Fibroblast of lung (primary cell): ENCODE measurements around the gene MEI4. TPM values are rescaled to one million over a fixed set of nuclear protein-coding genes. Genes with fewer than 3 reads are reported as not detected.

Experiments
- DNase-seq, 2 donors: peaks; one replicate each; pipeline versions ENCODE4 v3.0.0 to v3.0.0-alpha.2; 2010; ENCODE audit warnings: low read depth in 2 of 2
- H2AFZ ChIP-seq: 2 replicates; pipeline ENCODE4 v1.5.1; 2012; ENCODE audit warnings: low read length, control low read depth, inconsistent platforms
- H3K27ac ChIP-seq: 2 replicates; pipeline ENCODE4 v1.5.1; 2011; ENCODE audit warnings: low read length, control low read depth; ENCODE audit not compliant: insufficient read depth
- H3K27me3 ChIP-seq: 2 replicates; pipeline ENCODE4 v1.5.1; 2011; ENCODE audit warnings: mild to moderate bottlenecking, low read length; ENCODE audit not compliant: control insufficient read depth, insufficient read depth
- H3K36me3 ChIP-seq: 2 replicates; pipeline ENCODE4 v1.5.1; 2011; ENCODE audit warnings: low read length; ENCODE audit not compliant: control insufficient read depth, insufficient read depth
- H3K4me1 ChIP-seq: 2 replicates; pipeline ENCODE4 v1.5.1; 2011; ENCODE audit warnings: low read length; ENCODE audit not compliant: control insufficient read depth, insufficient read depth; ENCODE audit errors: extremely low read depth
- H3K4me2 ChIP-seq: 2 replicates; pipeline ENCODE4 v1.5.1; 2011; ENCODE audit warnings: low read length, control low read depth; ENCODE audit not compliant: insufficient read depth; ENCODE audit errors: extremely low read depth
- H3K4me3 ChIP-seq, 4 experiments: fragments of 200-600 bp in 1 of 4; sonication (generic) in 1 of 4; replicated peaks in 1 of 4; 2 replicates each; pipeline ENCODE4 v1.5.1; 2011 to 2016; ENCODE audit warnings: low read length in 4 of 4, low read depth in 3 of 4, mild to moderate bottlenecking in 3 of 4, control low read depth in 2 of 4, inconsistent platforms in 1 of 4, mixed read lengths in 1 of 4; ENCODE audit not compliant: insufficient read depth in 1 of 4; ENCODE audit errors: control extremely low read depth in 1 of 4
- H3K79me2 ChIP-seq: 2 replicates; pipeline ENCODE4 v1.5.1; 2012; ENCODE audit warnings: mild to moderate bottlenecking, low read length, inconsistent platforms; ENCODE audit not compliant: control insufficient read depth, insufficient read depth
- H3K9ac ChIP-seq: 2 replicates; pipeline ENCODE4 v1.5.1; 2011; ENCODE audit warnings: mild to moderate bottlenecking, low read length, control low read depth; ENCODE audit not compliant: insufficient read depth
- H3K9me3 ChIP-seq: 2 replicates; pipeline ENCODE4 v1.5.1; 2012; ENCODE audit warnings: low read depth, low read length; ENCODE audit not compliant: control insufficient read depth, insufficient read depth
- H4K20me1 ChIP-seq: 2 replicates; pipeline ENCODE4 v1.5.1; 2011; ENCODE audit warnings: low read length; ENCODE audit not compliant: control insufficient read depth, insufficient read depth; ENCODE audit errors: extremely low read depth
- EZH2 ChIP-seq: IDR thresholded peaks from 2 replicates; pipeline ENCODE4 v1.5.1; 2012; ENCODE audit warnings: low read length, control low read depth, mild to moderate bottlenecking; ENCODE audit errors: missing control alignments
- polyA plus RNA-seq, 2 donors: library from polyadenylated mRNA; depleted of rRNA in 1 of 2; stranded (reverse) in 1 of 2; unstranded in 1 of 2; fragments of >200 nt; gene quantifications; 2 replicates each; pipeline ENCODE4 v1.2.1, GENCODE V29; 2011 to 2012; ENCODE audit warnings: missing spikeins in 1 of 2
- total RNA-seq: library from RNA; depleted of rRNA; stranded (reverse); fragments of >200 nt; gene quantifications from 2 replicates; pipeline ENCODE4 v1.2.1, GENCODE V29; 2014
- TF ChIP-seq, protein P1 (sequence below), 2 donors: IDR thresholded peaks in 1 of 2; conservative IDR thresholded peaks in 1 of 2; 1 replicate in 1 of 2; 2 replicates in 1 of 2; pipeline ENCODE4 v1.5.1; 2011 to 2012; ENCODE audit warnings: low read length in 2 of 2, control low read depth in 1 of 2, inconsistent platforms in 1 of 2, low read depth in 1 of 2, mild to moderate bottlenecking in 1 of 2

The MEI4 gene
- total and polyA plus RNA-seq, 2 donors (not counting 1 experiment from before 2014, with no cell fraction given) = not detected

DNA sequence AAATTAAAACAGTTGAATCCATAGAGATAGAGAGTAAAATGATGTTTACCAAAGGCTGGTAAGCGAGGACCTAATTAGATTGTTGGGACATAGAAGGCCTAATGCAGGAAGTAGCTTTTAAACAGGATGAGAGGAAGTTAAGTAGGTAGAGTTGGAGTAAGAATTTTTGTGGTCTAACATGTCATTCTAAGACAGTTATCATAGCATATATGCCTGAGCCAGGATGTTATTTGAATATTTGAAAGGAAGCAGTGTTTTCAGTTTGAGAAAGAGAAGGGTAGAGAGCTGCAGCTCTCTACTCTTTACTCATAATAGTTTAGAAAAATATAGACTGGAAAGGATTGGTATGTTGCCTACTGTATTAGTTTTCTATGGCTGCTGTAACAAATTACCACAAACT lies 121.6 kb downstream of the MEI4 start:
- Histone ChIP-seq H2AFZ (no peak overlapping the region), H3K36me3 (no peaks in the 10 kb centered on the region), H3K27me3 (no peaks in the 10 kb centered on the region), H3K9me3 (no peaks in the 10 kb centered on the region), H3K79me2 (no peaks in the 10 kb centered on the region), H3K4me2 (no peak overlapping the region), H3K27ac (no peak overlapping the region), H3K9ac (no peak overlapping the region), H3K4me1 (no peaks in the 10 kb centered on the region), H3K4me3 (no peak overlapping the region), H4K20me1 (no peaks in the 10 kb centered on the region)
- no peak for TF ChIP-seq EZH2
- TF ChIP-seq, protein P1, sequence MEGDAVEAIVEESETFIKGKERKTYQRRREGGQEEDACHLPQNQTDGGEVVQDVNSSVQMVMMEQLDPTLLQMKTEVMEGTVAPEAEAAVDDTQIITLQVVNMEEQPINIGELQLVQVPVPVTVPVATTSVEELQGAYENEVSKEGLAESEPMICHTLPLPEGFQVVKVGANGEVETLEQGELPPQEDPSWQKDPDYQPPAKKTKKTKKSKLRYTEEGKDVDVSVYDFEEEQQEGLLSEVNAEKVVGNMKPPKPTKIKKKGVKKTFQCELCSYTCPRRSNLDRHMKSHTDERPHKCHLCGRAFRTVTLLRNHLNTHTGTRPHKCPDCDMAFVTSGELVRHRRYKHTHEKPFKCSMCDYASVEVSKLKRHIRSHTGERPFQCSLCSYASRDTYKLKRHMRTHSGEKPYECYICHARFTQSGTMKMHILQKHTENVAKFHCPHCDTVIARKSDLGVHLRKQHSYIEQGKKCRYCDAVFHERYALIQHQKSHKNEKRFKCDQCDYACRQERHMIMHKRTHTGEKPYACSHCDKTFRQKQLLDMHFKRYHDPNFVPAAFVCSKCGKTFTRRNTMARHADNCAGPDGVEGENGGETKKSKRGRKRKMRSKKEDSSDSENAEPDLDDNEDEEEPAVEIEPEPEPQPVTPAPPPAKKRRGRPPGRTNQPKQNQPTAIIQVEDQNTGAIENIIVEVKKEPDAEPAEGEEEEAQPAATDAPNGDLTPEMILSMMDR (conservative IDR thresholded peaks at IDR 0.05 in 1 of 2, IDR thresholded peaks at IDR 0.05 in 1 of 2; ENCODE audit: low read depth in 1 of 2, low read length in 2 of 2) = no peak
- no peak for DNase-seq

DNA sequence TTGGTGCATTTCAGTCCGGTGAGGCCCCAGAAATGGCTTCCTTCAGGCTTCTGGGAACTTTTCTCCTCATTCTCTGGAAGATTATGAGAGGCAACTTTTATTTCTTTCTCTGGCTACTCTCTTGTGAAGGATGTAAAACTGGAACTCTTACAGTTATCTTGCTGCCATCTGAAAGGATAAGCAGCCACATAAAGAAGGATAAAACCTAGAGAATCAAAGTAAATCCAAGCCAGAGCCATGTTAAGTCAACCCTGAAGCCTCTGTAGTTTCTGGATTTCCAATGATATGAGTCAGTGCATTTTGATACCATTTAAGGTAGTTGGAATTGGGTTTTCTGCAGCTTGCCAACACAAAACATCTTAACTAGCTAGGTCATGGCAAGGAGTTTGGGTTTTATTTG lies 123.6 kb downstream of the MEI4 start:
- TF ChIP-seq, protein P1 (conservative IDR thresholded peaks at IDR 0.05 in 1 of 2, IDR thresholded peaks at IDR 0.05 in 1 of 2; ENCODE audit: low read depth in 1 of 2, low read length in 2 of 2) = no peak
- no peak for TF ChIP-seq EZH2
- DNase-seq = no peak
- H3K4me1 ChIP-seq = no peaks in the 10 kb centered on the region

DNA sequence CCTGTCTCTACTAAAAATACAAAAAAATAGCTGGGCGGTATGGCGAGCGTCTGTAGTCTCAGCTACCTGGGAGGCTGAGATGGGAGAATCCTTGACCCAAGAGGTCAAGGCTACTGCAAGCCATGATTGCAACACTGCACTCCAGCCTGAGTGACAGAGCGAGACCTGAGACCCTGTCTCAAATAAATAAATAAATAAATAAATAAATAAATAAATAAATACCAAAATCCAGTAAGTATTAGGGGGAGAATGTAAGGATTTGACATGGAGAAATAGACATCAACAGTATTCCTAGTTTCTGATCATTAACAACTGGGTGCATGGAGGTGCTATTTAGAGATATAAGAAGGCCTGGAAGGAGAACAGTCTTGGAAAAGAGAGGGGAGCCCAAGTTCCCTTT lies 125.7 kb downstream of the MEI4 start:
- no peak overlapping the region for H3K27ac ChIP-seq
- H3K4me1 ChIP-seq = no peaks in the 10 kb centered on the region
- H3K9me3 ChIP-seq = no peaks in the 10 kb centered on the region
- DNase-seq = no peak
- no peak overlapping the region for H2AFZ ChIP-seq
- no peaks in the 10 kb centered on the region for H3K27me3 ChIP-seq
- no peaks in the 10 kb centered on the region for H4K20me1 ChIP-seq
- no peak for TF ChIP-seq EZH2
- TF ChIP-seq, protein P1 (conservative IDR thresholded peaks at IDR 0.05 in 1 of 2, IDR thresholded peaks at IDR 0.05 in 1 of 2; ENCODE audit: low read depth in 1 of 2, low read length in 2 of 2) = no peak
- H3K9ac ChIP-seq = no peak overlapping the region
- H3K36me3 ChIP-seq = no peaks in the 10 kb centered on the region
- H3K79me2 ChIP-seq = no peaks in the 10 kb centered on the region
- H3K4me3 ChIP-seq = no peak overlapping the region
- H3K4me2 ChIP-seq = no peak overlapping the region

More for the DNA sequence above, 123.6 kb downstream of the MEI4 start:
- Histone ChIP-seq H3K4me2 (no peak overlapping the region), H3K36me3 (no peaks in the 10 kb centered on the region), H2AFZ (no peak overlapping the region), H3K27ac (no peak overlapping the region), H3K27me3 (no peaks in the 10 kb centered on the region), H3K9ac (no peak overlapping the region), H3K79me2 (no peaks in the 10 kb centered on the region), H4K20me1 (no peaks in the 10 kb centered on the region), H3K9me3 (no peaks in the 10 kb centered on the region), H3K4me3 (no peak overlapping the region)
